Glutamatergic neuron (in vitro differentiated cells): ENCODE data around the gene ZFYVE28. TPM values are rescaled to one million over a fixed set of nuclear protein-coding genes. Genes with fewer than 3 reads are reported as not detected.

Experiments
- DNase-seq: peaks from one replicate; pipeline ENCODE4 v3.0.0; 2022
- H3K27ac Mint-ChIP-seq: one replicate; pipeline ENCODE4 v1.8.0; 2020; ENCODE audit warnings: mild to moderate bottlenecking, mixed read lengths, inconsistent platforms; ENCODE audit not compliant: unreplicated experiment
- H3K27me3 Mint-ChIP-seq: one replicate; pipeline ENCODE4 v1.8.0; 2020; ENCODE audit warnings: mild to moderate bottlenecking, moderate library complexity, mixed read lengths, inconsistent platforms; ENCODE audit not compliant: unreplicated experiment
- H3K36me3 Mint-ChIP-seq: one replicate; pipeline ENCODE4 v1.8.0; 2020; ENCODE audit warnings: mild to moderate bottlenecking, mixed read lengths, inconsistent platforms; ENCODE audit not compliant: unreplicated experiment
- H3K4me1 Mint-ChIP-seq: one replicate; pipeline ENCODE4 v1.8.0; 2020; ENCODE audit warnings: mild to moderate bottlenecking, low read depth, mixed read lengths, inconsistent platforms; ENCODE audit not compliant: unreplicated experiment
- H3K4me3 Mint-ChIP-seq: one replicate; pipeline ENCODE4 v1.8.0; 2020; ENCODE audit warnings: mild to moderate bottlenecking, mixed read lengths, inconsistent platforms; ENCODE audit not compliant: unreplicated experiment
- H3K9me3 Mint-ChIP-seq: one replicate; pipeline ENCODE4 v1.8.0; 2020; ENCODE audit warnings: mild to moderate bottlenecking, moderate library complexity, mixed read lengths, inconsistent platforms; ENCODE audit not compliant: unreplicated experiment
- CTCF ChIP-seq: fragments of 200-600 bp; sonication (generic); IDR thresholded peaks from one replicate; pipeline ENCODE4 v1.5.0; 2021; ENCODE audit not compliant: partially characterized antibody, unreplicated experiment
- total RNA-seq: library from RNA; stranded (reverse); fragmentation: NEBNext Ultra II Directional; extraction: Animal tissue kit (Norgen Biotek cat#: 25700); gene quantifications from one replicate; pipeline ENCODE4 v1.2.1, GENCODE V29; 2021; ENCODE audit not compliant: unreplicated experiment

ZFYVE28 gene
- total RNA-seq, 1 donor from 2014 or later = 4.8 TPM

- Mint-ChIP-seq H3K27me3 (peaks cover 5% of the 10 kb centered on the region), H3K9me3 (peaks cover 2% of the 10 kb centered on the region), H3K4me1 (peaks cover 15% of the 10 kb centered on the region), H3K4me3 (no peak overlapping the region), H3K36me3 (no peaks in the 10 kb centered on the region), H3K27ac (no peak overlapping the region)
- DNase-seq = no peak
- no peak for TF ChIP-seq CTCF
Observed at GRCh38 chr4:2287594-2287915, 130.9 kb downstream of the ZFYVE28 start.

- H3K4me3 Mint-ChIP-seq = peak overlapping the region; percentile 6
- H3K27ac Mint-ChIP-seq = no peak overlapping the region
- H3K36me3 Mint-ChIP-seq = no peaks in the 10 kb centered on the region
- H3K4me1 Mint-ChIP-seq = peaks cover 12% of the 10 kb centered on the region
- H3K9me3 Mint-ChIP-seq = peaks cover 2% of the 10 kb centered on the region
- peaks cover 3% of the 10 kb centered on the region for H3K27me3 Mint-ChIP-seq
- DNase-seq = no peak
- TF ChIP-seq CTCF = no peak
Observed at GRCh38 chr4:2286904-2287593, 131.4 kb downstream of the ZFYVE28 start.

- Mint-ChIP-seq H3K36me3 (no peaks in the 10 kb centered on the region), H3K9me3 (peaks cover 2% of the 10 kb centered on the region), H3K4me1 (peaks cover 12% of the 10 kb centered on the region), H3K4me3 (no peak overlapping the region), H3K27me3 (peaks cover 3% of the 10 kb centered on the region), H3K27ac (no peak overlapping the region)
- DNase-seq = peak; percentile 58
- no peak for TF ChIP-seq CTCF
Observed at GRCh38 chr4:2285613-2286381, 132.6 kb downstream of the ZFYVE28 start.

GRCh38 chr4:2284934-2285612 lies 133.4 kb downstream of the ZFYVE28 start:
- DNase-seq = no peak
- Mint-ChIP-seq H3K27ac (no peak overlapping the region), H3K36me3 (no peaks in the 10 kb centered on the region), H3K27me3 (peaks cover 3% of the 10 kb centered on the region), H3K4me3 (no peak overlapping the region), H3K4me1 (peaks cover 12% of the 10 kb centered on the region), H3K9me3 (peaks cover 2% of the 10 kb centered on the region)
- no peak for TF ChIP-seq CTCF
